NCI-H2081 treated with DMSO at 0.1 percent for 48 hours (cell line): Measurements from ENCODE around the gene GMDS.

Experiments used
- DNase-seq: peaks from one replicate; lab custom pipeline; 2025; lab: John Stamatoyannopoulos, UW

The GMDS gene

GRCh38 chr6:2205396-2205795 is 40.0 kb downstream of the GMDS start:
- DNase-seq, result no peak

DNA sequence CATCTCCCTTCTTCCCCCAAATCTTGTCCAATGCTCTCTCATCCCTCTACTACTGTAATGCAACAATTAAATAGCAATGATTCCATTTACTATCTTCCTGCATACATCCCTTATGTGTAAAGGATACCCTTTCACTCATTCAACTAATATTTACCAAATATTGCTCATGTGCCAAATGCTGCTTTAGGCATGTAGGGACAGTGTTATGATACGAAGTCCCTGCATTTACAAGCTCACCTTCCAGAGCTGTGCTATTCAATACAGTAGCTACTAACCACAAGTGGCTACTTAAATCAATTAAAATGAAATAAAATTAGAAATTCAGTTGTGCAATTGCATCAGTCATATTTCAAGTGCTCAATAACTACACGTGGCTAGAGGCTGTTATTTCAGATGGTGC is 41.1 kb downstream of the GMDS start:
- DNase-seq, result no peak

DNA sequence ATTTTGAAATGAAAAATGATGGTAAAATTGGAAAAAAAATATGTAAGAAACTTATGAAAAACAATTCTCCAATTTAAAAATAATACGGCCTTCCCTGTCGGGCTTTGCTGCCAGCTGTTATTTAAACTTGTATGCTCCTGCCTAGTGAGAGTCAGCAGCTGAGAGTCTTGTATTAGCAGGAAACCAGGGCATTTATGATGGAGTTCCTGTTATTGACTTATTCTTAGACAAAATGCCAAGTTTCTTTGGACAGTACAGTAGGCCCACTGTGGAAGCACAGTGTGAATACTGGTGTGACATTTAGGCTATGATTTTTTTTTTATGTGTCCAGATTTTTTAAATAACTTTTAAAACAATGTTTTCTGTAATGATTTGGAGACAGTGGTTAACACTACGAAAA is 42.1 kb downstream of the GMDS start:
- no peak for DNase-seq

- DNase-seq, result no peak
These were observed 47.4 kb downstream of the GMDS start for GRCh38 chr6:2197984-2198383.

DNA sequence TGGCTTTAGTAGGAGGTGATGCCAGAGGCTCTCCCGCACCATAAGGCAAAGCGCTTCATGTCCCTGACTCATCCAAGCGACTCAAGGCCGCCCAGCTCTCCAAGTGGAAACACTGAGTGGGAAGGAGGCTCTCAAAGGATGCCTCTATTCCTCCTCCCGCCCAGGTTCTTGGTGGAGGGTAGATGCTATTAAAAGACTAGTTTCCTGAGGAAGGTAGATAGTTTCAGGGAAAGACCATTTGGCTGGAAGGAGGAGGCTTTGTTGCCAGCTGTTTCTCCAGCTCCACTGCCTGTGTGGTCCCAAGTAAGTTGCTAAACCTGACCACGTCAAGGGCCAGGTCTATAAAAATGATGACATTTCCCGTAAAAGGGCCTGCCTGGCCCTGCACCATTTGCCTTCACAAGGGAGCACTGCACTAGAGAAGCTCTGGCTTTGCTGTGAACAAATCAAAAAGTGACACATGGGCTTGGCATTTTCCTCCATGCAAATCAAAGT is 48.2 kb downstream of the GMDS start:
- DNase-seq, result no peak

GRCh38 chr6:2196079-2196679 is 49.2 kb downstream of the GMDS start:
- DNase-seq, result peak; percentile 56

DNA sequence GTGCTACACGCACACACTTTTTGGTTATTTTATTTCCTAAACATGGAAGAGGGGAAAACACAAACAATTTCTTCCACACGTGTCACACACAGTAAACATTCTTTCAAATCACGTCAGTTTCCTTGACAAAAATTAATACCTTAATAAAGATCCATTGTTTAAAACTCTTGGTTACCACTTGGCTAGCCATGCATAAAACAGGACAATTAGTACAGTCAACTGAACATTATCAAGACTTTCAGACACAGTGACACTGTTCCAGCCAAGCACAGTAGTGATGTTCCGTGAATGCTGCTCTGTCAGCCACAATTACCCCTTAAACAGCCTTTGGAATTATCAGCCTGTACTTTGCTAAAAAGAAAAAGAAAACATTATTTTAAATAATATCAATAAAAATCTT is 50.8 kb downstream of the GMDS start:
- DNase-seq, result no peak

- DNase-seq, result no peak
These were observed 51.5 kb downstream of the GMDS start for GRCh38 chr6:2193931-2194330.

DNA sequence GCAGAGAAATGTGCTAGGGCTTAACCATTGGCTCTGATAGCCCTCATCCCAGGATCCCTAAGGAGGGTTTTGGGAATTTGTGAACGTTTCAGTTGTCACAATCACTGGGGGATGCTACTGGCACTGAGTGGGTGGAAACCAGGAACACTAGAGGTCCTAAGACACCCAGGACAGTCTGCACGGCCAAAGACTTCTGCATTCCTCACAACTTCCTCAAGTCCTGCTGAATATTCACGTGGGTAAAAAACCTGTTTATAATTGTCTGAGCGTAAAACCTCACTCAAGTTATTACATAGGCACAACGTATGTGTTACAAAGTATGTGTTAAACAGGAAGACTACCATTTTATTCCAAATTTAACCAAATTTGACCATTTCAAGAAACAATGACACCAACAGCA is 52.4 kb downstream of the GMDS start:
- no peak for DNase-seq

GRCh38 chr6:2191390-2191740 is 54.0 kb downstream of the GMDS start:
- no peak for DNase-seq

DNA sequence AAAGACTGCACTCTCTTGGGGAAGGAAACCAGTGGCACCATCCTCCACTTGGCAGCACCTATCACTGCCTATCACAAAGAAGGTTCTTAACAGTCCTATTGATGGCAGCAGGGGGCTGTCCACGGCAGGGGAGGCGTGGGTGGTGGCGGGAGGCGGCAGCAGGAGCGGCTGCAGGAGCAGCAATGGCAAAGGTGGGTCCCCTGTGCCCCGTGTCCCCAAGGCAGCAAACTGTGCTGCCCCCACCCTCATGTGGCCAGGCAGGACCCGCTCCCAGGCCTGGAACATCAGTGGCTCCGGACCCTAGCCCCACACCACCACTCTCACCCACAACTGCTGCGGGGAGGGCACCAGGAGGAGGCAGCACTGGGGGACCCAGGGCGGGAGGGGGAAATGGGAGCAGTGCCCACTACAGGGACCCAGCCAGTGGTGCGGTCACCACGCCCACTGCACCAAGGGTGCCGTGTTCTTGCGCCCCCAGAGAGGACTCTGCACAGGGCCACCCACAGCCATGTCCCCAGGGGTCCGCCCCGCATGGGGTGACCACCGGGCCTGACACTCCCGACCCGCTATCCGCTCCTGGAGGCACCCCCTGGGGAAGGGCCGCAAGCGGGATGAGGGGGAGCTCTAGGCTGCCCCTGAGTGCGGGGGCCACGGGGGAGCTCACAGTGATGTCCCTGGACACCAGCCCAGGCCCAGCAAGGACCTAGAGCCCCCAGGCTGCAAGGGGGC is 54.6 kb downstream of the GMDS start:
- DNase-seq, result no peak

DNA sequence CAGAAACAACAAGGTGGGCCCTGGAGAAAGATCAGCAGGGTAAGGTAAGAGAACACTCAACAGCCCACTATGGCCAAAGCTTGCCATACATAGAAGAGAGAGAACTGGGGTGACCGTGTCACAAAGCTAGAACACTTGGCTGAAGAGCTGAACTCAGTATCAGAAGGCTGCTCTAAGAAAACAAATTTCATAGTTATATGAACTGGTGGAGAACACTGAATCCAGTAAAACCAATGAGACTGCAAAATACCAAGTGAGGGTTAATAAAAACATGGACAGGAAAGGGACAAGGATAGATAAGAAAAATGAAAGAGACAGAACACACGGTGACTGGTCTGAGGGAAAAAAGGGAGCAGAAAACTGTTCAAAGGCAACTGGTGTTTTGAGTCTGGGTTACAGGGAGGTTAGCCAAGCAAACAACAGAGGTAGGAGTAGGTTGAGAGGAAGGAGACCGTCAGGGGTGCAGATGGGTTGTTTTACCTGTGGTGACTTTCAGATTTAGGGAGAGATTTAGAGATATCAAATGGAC is 56.5 kb downstream of the GMDS start:
- no peak for DNase-seq

GRCh38 chr6:2188397-2188796 is 57.0 kb downstream of the GMDS start:
- no peak for DNase-seq

DNA sequence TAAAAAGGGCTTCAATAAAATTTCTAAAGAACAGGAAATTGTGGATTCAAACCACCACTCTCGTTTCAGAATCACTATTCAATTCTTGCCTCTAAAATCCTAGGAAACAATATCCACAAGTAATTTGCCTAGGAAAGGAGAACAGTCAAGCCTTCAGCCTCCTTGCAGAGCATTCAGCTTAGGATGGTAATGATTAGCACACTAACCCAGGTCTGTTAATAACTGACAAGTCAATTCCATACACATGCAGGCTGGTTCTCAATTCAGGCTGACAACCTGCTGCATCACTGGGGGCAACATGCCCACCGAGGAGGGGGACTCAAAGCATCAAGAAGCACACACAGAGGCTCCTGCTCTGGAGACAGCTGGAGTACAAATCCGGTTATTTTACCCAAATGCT is 57.6 kb downstream of the GMDS start:
- DNase-seq, result no peak

DNA sequence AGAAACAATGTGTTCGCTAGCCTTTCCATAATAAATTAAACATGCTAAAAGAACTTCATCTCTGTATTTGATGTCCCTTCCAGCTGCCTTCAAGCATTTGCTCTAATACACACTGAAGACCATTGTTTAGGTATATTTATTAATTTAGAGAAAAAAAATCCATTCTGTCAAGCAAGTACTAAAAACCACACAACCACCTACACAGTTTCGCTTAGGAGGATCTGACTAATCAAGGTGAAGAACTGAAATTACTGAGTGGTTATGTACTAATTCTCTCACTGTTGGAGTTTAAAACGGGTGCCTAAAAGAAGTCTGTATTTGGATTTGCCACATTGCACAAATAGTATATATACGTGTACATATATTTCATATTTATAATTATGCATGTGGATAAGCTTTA is 58.9 kb downstream of the GMDS start:
- no peak for DNase-seq

DNA sequence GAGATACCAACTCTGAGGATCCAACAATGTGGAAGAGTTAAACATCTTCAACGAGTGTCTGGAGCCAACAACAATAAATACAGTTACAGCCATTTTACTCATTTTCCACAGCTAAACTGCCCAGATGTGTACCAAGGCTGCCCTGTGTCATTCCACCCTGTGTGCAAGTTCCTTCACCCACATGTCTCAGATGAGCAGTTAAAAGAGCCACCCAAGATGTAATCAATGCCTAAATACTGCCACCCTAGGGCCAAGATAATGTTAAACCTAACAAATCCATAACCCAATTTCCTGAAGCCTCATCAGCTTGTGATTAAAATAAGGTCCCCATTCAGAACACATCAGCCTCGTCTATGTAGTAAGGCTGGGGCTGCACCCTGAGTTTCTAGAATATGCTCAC is 59.9 kb downstream of the GMDS start:
- DNase-seq, result no peak

DNA sequence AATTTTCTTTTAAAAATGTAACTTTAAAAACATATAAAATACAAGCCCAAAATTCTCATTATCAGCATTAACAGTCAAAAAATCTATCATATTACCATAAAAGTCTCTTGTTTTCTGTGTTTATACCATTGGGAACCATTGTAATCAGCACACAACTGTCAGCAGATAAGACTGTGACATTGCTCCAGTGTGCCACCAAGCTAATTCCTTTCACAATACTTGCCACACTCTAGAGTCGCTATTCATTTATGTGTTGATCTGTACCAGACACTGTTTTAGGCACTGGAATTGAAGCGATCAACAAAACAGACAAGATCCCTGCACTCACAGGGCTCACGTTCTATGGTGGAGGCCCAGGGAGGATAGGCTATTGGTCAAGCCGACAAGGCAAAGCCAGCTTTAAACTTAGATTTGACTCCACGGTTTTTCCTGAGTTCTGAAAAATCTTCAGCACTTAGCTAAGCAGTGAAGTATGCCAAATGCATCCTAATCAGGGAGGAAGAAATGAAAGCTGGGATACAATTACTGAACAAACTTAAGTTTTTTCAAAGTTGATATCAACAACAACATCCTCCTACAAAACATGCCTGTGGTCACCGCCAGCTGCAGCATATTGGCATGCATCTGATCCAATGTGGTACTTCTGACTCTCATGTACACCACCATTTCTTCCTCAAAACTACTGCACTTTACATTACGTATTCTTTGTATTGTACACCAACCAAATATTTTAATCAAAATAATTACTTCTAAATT is 60.5 kb downstream of the GMDS start:
- no peak for DNase-seq

DNA sequence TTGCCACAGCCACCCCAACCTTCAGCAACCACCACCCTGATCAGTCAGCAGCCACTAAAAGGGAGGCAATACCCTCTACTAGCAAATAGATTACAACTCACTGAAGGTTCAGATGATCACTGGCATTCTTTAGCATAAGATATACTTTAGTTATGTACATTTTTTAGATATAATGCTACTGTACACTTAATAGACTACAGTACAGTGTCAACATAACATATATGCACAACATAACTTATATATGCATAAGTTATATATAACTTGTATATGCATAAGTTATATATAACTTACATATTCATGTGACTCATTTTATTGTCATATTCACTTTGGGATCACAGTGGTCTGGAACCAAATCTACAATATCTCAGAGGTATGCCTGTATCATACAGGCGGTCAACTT is 61.7 kb downstream of the GMDS start:
- DNase-seq, result no peak

DNA sequence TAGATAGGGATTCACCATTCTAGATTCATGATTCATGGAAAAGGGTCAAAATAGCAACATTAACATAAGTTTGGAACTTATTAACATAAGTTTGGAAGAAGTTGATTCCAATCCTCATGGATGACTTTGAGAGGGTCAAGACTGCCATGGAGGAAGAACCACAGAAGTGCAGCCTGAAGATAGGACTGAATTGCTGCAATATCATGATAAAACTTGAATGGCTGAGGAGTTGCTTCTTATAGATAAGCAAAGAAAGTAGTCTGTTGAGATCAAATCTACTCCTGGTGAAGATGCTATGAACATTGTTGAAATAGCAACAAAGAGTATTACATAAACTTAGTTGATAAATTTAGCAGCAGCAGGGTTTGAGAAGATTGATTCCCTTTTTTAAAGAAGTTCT is 62.2 kb downstream of the GMDS start:
- DNase-seq, result no peak

- DNase-seq, result no peak
These were observed 63.2 kb downstream of the GMDS start for GRCh38 chr6:2182251-2182650.

DNA sequence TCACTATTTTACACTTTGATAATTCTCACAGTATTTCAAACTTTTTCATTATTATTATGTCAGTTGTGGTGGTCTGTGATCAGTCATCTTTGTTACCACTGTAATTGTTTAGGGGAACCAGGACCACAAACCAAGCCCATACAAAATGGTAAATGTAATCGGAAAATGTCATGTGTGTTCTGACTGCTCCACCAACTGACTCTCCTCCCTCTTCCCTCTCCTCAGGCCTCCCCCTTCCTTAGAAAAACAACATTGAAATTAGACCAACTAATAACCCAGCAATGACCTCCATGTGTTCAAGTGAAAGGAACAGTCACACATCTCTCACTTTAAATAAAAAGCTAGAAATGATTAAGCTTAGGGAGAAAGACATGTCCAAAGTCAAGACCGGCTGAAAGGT is 63.8 kb downstream of the GMDS start:
- DNase-seq, result no peak

DNA sequence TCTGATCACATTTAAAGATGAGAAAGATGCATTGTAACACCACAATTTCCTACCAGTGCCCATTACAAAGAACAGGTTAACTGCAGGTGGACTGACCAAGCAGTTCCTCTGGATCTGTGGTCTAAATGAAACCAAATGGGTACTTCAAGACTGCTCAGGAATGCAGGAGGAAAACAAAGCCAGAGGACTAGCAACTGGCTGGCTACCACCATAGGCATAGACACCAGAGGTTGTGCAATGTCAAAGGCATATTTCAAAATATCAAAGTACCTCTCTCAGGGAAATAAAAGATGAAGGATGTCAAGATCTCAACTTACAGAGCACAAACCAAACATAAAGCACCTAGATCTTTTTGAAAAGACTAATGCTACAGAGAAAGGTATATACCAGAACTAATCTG is 65.5 kb downstream of the GMDS start:
- DNase-seq, result no peak

GRCh38 chr6:2179241-2179640 is 66.2 kb downstream of the GMDS start:
- DNase-seq, result no peak
